Right renal cortex interstitium (tissue), 3 donors: ENCODE measurements around the gene DGUOK. TPM values are rescaled to one million over a fixed set of nuclear protein-coding genes. Genes with fewer than 3 reads are reported as not detected.
"Not testable (repeated sequence)": the region's sequence is repeated elsewhere in the genome, so short reads cannot be mapped to it uniquely, and the experiment has no call there.

ENCODE experiments used
- DNase-seq, 3 donors: peaks; one replicate each; pipeline ENCODE4 v3.0.0-alpha.2; 2013; ENCODE audit warnings: low read depth in 3 of 3, low spot score in 2 of 3
- polyA plus RNA-seq, 3 donors: library from polyadenylated mRNA; unstranded; fragments of 120-200 nt; gene quantifications; one replicate each; pipeline ENCODE4 v1.2.1, GENCODE V29; 2013; ENCODE audit not compliant: insufficient read length in 3 of 3

DGUOK gene
- polyA plus RNA-seq, 3 donors = 59.3 to 66.9 (median 61.7) TPM

GRCh38 chr2:73919596-73920228, 7.0 kb upstream of the DGUOK start:
- DNase-seq = no peak

GRCh38 chr2:73920577-73921545, 5.8 kb upstream of the DGUOK start:
- DNase-seq = no peak

- DNase-seq = no peak
Observed at GRCh38 chr2:73921581-73921980, 5.1 kb upstream of the DGUOK start.

- DNase-seq = no peak
Observed at GRCh38 chr2:73922681-73923080, 4.0 kb upstream of the DGUOK start.

GRCh38 chr2:73925033-73925704, 1.5 kb upstream of the DGUOK start:
- no peak for DNase-seq

- no peak for DNase-seq
Observed at GRCh38 chr2:73925853-73926492, 707 bp upstream of the DGUOK start.

GRCh38 chr2:73927344-73927743, 664 bp downstream of the DGUOK start:
- no peak for DNase-seq

GRCh38 chr2:73928963-73929347, 2.3 kb downstream of the DGUOK start:
- DNase-seq = no peak

- DNase-seq = no peak
Observed at GRCh38 chr2:73930386-73930785, 3.7 kb downstream of the DGUOK start.

GRCh38 chr2:73931531-73932500, 5.1 kb downstream of the DGUOK start:
- no peak for DNase-seq

GRCh38 chr2:73933194-73933593, 6.5 kb downstream of the DGUOK start:
- DNase-seq = no peak

- DNase-seq = no peak
Observed at GRCh38 chr2:73935641-73936040, 9.0 kb downstream of the DGUOK start.

- DNase-seq = no peak
Observed at GRCh38 chr2:73937103-73937885, 10.6 kb downstream of the DGUOK start.

GRCh38 chr2:73937899-73938298, 11.2 kb downstream of the DGUOK start:
- no peak for DNase-seq

GRCh38 chr2:73938718-73939352, 12.2 kb downstream of the DGUOK start:
- DNase-seq = no peak

GRCh38 chr2:73939419-73939818, 12.7 kb downstream of the DGUOK start:
- no peak for DNase-seq

- not testable (repeated sequence) for DNase-seq
Observed at GRCh38 chr2:73940066-73940465, 13.4 kb downstream of the DGUOK start.

- no peak for DNase-seq
Observed at GRCh38 chr2:73942664-73943063, 16.0 kb downstream of the DGUOK start.

GRCh38 chr2:73944714-73945113, 18.0 kb downstream of the DGUOK start:
- DNase-seq = no peak
